Erythroblast (primary cell): ENCODE data around the gene YIF1A.

Experiments
- GATA1 ChIP-seq: IDR thresholded peaks from 2 replicates; pipeline ENCODE4 v1.6.1; 2011; ENCODE audit warnings: low read depth, mild to moderate bottlenecking, control low read depth, low read length, moderate library complexity
- POLR2A ChIP-seq: IDR thresholded peaks from 2 replicates; pipeline ENCODE4 v1.6.1; 2011; ENCODE audit warnings: mild to moderate bottlenecking, low read length

GRCh38 chr11:66291303-66291705, 2.4 kb upstream of the YIF1A start:
- TF ChIP-seq POLR2A (no peak), GATA1 (no peak)
